ENCODE measurements around the gene NUP133. TPM values are rescaled to one million over a fixed set of nuclear protein-coding genes. Genes with fewer than 3 reads are reported as not detected.

Gene NUP133
- total and polyA plus RNA-seq, 10 of the 15 experiments (the other 5 are each of a cell fraction or from before 2014, with no cell fraction given): 10.9 to 45.4 (median 29.2) TPM

DNA sequence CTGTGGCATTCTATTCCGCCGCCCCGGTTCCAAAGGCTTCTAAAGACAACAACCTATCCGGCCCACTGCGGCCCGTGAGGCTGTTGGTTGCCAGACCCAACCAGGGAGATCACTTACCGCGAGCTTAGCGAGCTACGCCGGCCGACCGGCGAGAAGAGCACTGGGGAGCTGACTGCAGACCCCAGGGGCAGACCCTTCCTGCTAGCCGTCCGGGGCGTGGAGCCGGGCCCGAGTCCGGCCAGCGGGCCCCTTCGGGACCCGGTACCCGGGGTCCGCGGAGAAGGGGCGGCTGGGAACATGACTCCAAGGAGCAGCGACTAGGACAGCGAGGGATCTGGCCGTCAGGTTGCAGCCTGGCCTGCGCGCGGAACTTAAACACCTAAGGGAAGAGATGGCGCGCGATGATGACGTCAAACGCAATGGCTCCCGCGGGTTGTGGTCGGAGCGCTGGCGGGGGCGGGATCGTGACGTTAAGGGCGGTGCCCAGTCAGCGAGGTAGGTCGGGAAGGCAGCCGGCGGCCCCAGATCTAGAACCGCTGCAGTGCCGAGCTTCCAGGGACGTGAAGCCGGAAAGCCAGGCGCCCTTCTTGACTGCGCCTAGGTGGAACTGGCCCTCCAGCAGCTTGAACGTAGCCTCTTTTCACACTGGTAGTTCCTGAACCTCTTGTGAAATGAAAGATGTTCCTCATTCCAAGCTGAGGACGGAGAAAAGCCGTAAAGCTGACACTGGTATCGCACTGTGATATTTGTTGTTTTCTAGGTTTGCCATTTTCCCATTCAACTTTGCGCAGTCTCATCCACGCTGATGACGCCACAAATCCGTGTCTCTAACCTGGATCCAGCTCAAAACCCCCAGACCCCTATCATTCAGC is at the start of gene NUP133 (continued):
- TF ChIP-seq ZNF207 (IDR thresholded peaks at IDR 0.05; ENCODE audit: borderline replicate concordance) (peak; percentile 42; the same call in 1 of the 2 replicates), ATF2 (IDR thresholded peaks at IDR 0.05; ENCODE audit: low read length) (no peak), PKNOX1 (IDR thresholded peaks at IDR 0.05) (0 out of 2 replicates have a peak, but pooled peaks have one; percentile 6), ZNF622 (IDR thresholded peaks at IDR 0.05) (no peak), ZSCAN29 (IDR thresholded peaks at IDR 0.05) (no peak; the same call in 1 of the 2 replicates), CEBPB (IDR thresholded peaks at IDR 0.05; ENCODE audit: borderline replicate concordance in 1 of 2, low read depth in 2 of 2, low read length in 2 of 2) (no peak), ETV6 (conservative IDR thresholded peaks at IDR 0.05 in 1 of 2, IDR thresholded peaks at IDR 0.05 in 1 of 2; ENCODE audit: borderline replicate concordance in 1 of 2, low read depth in 1 of 2) (no peak), BHLHE40 (IDR thresholded peaks at IDR 0.05; ENCODE audit: borderline replicate concordance in 1 of 2, low read depth in 2 of 2, low read length in 1 of 2) (peak; percentile 52 to 71; a peak in 3 of 4 replicates), RAD51 (IDR thresholded peaks at IDR 0.05) (no peak), RUNX3 (IDR thresholded peaks at IDR 0.05; ENCODE audit: low read length) (peak; percentile 96), ASH2L (IDR thresholded peaks at IDR 0.05; ENCODE audit: borderline replicate concordance, low read depth) (peak; percentile 73; the same call in 1 of the 2 replicates), ZNF274 (IDR thresholded peaks at IDR 0.05; ENCODE audit: insufficient read depth, insufficient read length) (no peak)
- TF ChIP-seq, protein P1, sequence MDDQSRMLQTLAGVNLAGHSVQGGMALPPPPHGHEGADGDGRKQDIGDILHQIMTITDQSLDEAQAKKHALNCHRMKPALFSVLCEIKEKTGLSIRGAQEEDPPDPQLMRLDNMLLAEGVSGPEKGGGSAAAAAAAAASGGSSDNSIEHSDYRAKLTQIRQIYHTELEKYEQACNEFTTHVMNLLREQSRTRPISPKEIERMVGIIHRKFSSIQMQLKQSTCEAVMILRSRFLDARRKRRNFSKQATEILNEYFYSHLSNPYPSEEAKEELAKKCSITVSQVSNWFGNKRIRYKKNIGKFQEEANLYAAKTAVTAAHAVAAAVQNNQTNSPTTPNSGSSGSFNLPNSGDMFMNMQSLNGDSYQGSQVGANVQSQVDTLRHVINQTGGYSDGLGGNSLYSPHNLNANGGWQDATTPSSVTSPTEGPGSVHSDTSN (IDR thresholded peaks at IDR 0.05; ENCODE audit: insufficient replicate concordance, low read depth, low read length): no peak
